GM12872 (cell line): Measurements from ENCODE around the gene AJAP1.

Source experiments
- CTCF ChIP-seq: IDR thresholded peaks from 3 replicates; pipeline ENCODE4 v1.5.1; 2011; ENCODE audit warnings: low read depth, mild to moderate bottlenecking, low read length, moderate library complexity; ENCODE audit not compliant: insufficient read depth

The AJAP1 gene

GRCh38 chr1:4699376-4700301, 45.2 kb downstream of the AJAP1 start:
- no peak for TF ChIP-seq CTCF

GRCh38 chr1:4700801-4701200, 46.4 kb downstream of the AJAP1 start:
- no peak for TF ChIP-seq CTCF

- no peak for TF ChIP-seq CTCF
These were observed 46.9 kb downstream of the AJAP1 start for GRCh38 chr1:4701276-4701675.

- no peak for TF ChIP-seq CTCF
These were observed 48.1 kb downstream of the AJAP1 start for GRCh38 chr1:4702464-4702863.

- TF ChIP-seq CTCF = no peak
These were observed 48.5 kb downstream of the AJAP1 start for GRCh38 chr1:4702932-4703331.

GRCh38 chr1:4703646-4704045, 49.2 kb downstream of the AJAP1 start:
- no peak for TF ChIP-seq CTCF

- TF ChIP-seq CTCF = no peak
These were observed 54.6 kb downstream of the AJAP1 start for GRCh38 chr1:4708840-4709507.
